ENCODE data around the gene HEATR5A. TPM values are rescaled to one million over a fixed set of nuclear protein-coding genes. Genes with fewer than 3 reads are reported as not detected.

The HEATR5A gene
- total and polyA plus RNA-seq, 2 experiments from 2014 or later: 25.8 to 32.5 TPM

DNA sequence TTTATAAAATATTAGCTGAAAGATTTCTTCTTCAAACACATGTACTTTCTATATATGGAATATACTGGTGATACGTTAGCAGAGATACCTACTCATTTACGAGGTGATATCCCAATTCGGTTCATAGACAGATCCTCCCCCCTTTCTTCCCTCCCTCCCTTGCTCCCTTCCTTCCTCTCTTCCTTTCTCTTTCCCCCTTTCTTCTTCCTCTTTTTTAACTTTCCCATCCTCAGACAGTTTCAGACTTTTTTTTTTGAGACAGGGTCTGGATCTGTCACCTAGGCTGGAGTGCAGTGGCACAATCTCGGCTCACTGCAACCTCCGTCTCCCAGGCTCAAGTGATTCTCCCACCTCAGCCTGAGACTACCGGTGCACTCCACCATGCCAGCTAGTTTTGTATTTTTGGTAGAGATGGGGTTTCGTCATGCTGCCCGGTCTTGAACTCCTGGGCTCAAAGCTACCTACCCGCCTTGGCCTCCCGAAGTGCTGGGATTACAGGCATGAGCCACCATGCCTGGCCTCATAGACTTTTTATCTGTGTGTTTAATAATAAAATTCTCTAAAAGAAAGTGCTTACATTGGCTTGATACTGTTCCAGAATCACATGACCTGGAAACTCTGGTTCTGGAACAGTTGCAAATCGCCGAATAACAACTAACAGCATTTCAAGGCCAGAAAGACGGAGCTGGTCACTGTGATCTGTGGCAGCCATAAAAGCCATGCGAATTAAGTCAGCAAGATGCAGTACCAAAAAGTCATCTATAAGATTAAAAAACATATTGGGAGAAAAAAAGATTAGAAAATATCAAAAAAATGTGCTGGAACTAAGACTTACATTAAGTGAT, 99.2 kb downstream of the HEATR5A start:
- no peaks in the 10 kb centered on the region for H3K27me3 Mint-ChIP-seq (ENCODE audit: insufficient read depth, low read depth, poor library complexity)
- H3K27ac Mint-ChIP-seq: no peak overlapping the region
- no peak overlapping the region for H3K4me2 ChIP-seq
- no peak for ATAC-seq
- H4K20me1 ChIP-seq (replicated peaks; ENCODE audit: insufficient read depth): no peaks in the 10 kb centered on the region
- H3K4me1 Mint-ChIP-seq: no peaks in the 10 kb centered on the region; the same call in 2 of the 3 replicates
- no peak overlapping the region for H3K4me3 ChIP-seq
- H2AFZ ChIP-seq: no peak overlapping the region
- H3K9me2 ChIP-seq (ENCODE audit: insufficient read depth): no peaks in the 10 kb centered on the region
- no peaks in the 10 kb centered on the region for H3F3A ChIP-seq (replicated peaks; ENCODE audit: low read depth)
- H3K9me3 Mint-ChIP-seq: no peaks in the 10 kb centered on the region
- TF ChIP-seq ZNF114 (CRISPR knock-in tag; IDR thresholded peaks at IDR 0.05): no peak
- TF ChIP-seq, protein P1, sequence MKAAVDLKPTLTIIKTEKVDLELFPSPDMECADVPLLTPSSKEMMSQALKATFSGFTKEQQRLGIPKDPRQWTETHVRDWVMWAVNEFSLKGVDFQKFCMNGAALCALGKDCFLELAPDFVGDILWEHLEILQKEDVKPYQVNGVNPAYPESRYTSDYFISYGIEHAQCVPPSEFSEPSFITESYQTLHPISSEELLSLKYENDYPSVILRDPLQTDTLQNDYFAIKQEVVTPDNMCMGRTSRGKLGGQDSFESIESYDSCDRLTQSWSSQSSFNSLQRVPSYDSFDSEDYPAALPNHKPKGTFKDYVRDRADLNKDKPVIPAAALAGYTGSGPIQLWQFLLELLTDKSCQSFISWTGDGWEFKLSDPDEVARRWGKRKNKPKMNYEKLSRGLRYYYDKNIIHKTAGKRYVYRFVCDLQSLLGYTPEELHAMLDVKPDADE (IDR thresholded peaks at IDR 0.05): no peak
- TF ChIP-seq, protein P2, sequence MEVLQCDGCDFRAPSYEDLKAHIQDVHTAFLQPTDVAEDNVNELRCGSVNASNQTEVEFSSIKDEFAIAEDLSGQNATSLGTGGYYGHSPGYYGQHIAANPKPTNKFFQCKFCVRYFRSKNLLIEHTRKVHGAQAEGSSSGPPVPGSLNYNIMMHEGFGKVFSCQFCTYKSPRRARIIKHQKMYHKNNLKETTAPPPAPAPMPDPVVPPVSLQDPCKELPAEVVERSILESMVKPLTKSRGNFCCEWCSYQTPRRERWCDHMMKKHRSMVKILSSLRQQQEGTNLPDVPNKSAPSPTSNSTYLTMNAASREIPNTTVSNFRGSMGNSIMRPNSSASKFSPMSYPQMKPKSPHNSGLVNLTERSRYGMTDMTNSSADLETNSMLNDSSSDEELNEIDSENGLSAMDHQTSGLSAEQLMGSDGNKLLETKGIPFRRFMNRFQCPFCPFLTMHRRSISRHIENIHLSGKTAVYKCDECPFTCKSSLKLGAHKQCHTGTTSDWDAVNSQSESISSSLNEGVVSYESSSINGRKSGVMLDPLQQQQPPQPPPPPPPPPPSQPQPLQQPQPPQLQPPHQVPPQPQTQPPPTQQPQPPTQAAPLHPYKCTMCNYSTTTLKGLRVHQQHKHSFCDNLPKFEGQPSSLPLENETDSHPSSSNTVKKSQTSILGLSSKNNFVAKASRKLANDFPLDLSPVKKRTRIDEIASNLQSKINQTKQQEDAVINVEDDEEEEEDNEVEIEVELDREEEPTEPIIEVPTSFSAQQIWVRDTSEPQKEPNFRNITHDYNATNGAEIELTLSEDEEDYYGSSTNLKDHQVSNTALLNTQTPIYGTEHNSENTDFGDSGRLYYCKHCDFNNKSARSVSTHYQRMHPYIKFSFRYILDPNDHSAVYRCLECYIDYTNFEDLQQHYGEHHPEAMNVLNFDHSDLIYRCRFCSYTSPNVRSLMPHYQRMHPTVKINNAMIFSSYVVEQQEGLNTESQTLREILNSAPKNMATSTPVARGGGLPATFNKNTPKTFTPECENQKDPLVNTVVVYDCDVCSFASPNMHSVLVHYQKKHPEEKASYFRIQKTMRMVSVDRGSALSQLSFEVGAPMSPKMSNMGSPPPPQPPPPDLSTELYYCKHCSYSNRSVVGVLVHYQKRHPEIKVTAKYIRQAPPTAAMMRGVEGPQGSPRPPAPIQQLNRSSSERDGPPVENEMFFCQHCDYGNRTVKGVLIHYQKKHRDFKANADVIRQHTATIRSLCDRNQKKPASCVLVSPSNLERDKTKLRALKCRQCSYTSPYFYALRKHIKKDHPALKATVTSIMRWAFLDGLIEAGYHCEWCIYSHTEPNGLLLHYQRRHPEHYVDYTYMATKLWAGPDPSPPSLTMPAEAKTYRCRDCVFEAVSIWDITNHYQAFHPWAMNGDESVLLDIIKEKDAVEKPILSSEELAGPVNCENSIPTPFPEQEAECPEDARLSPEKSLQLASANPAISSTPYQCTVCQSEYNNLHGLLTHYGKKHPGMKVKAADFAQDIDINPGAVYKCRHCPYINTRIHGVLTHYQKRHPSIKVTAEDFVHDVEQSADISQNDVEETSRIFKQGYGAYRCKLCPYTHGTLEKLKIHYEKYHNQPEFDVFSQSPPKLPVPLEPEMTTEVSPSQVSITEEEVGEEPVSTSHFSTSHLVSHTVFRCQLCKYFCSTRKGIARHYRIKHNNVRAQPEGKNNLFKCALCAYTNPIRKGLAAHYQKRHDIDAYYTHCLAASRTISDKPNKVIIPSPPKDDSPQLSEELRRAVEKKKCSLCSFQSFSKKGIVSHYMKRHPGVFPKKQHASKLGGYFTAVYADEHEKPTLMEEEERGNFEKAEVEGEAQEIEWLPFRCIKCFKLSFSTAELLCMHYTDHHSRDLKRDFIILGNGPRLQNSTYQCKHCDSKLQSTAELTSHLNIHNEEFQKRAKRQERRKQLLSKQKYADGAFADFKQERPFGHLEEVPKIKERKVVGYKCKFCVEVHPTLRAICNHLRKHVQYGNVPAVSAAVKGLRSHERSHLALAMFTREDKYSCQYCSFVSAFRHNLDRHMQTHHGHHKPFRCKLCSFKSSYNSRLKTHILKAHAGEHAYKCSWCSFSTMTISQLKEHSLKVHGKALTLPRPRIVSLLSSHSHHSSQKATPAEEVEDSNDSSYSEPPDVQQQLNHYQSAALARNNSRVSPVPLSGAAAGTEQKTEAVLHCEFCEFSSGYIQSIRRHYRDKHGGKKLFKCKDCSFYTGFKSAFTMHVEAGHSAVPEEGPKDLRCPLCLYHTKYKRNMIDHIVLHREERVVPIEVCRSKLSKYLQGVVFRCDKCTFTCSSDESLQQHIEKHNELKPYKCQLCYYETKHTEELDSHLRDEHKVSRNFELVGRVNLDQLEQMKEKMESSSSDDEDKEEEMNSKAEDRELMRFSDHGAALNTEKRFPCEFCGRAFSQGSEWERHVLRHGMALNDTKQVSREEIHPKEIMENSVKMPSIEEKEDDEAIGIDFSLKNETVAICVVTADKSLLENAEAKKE (CRISPR knock-in tag; IDR thresholded peaks at IDR 0.05): no peak
- no peak for TF ChIP-seq STAT1 (IDR thresholded peaks at IDR 0.05; ENCODE audit: unreplicated experiment)
- TF ChIP-seq ZNF331 (CRISPR knock-in tag; IDR thresholded peaks at IDR 0.05; ENCODE audit: low read depth): no peak
- no peak for TF ChIP-seq JUNB (IDR thresholded peaks at IDR 0.05; ENCODE audit: unreplicated experiment)
- TF ChIP-seq, protein P3, sequence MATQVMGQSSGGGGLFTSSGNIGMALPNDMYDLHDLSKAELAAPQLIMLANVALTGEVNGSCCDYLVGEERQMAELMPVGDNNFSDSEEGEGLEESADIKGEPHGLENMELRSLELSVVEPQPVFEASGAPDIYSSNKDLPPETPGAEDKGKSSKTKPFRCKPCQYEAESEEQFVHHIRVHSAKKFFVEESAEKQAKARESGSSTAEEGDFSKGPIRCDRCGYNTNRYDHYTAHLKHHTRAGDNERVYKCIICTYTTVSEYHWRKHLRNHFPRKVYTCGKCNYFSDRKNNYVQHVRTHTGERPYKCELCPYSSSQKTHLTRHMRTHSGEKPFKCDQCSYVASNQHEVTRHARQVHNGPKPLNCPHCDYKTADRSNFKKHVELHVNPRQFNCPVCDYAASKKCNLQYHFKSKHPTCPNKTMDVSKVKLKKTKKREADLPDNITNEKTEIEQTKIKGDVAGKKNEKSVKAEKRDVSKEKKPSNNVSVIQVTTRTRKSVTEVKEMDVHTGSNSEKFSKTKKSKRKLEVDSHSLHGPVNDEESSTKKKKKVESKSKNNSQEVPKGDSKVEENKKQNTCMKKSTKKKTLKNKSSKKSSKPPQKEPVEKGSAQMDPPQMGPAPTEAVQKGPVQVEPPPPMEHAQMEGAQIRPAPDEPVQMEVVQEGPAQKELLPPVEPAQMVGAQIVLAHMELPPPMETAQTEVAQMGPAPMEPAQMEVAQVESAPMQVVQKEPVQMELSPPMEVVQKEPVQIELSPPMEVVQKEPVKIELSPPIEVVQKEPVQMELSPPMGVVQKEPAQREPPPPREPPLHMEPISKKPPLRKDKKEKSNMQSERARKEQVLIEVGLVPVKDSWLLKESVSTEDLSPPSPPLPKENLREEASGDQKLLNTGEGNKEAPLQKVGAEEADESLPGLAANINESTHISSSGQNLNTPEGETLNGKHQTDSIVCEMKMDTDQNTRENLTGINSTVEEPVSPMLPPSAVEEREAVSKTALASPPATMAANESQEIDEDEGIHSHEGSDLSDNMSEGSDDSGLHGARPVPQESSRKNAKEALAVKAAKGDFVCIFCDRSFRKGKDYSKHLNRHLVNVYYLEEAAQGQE (IDR thresholded peaks at IDR 0.05; ENCODE audit: unreplicated experiment): no peak
- no peak for TF ChIP-seq POLR2AphosphoS5 (IDR thresholded peaks at IDR 0.05; ENCODE audit: low read depth)
- TF ChIP-seq NANOG (IDR thresholded peaks at IDR 0.05; ENCODE audit: borderline replicate concordance): no peak
- TF ChIP-seq CREB1 (CRISPR knock-in tag; IDR thresholded peaks at IDR 0.05; ENCODE audit: low read depth): no peak
- TF ChIP-seq, protein P4, sequence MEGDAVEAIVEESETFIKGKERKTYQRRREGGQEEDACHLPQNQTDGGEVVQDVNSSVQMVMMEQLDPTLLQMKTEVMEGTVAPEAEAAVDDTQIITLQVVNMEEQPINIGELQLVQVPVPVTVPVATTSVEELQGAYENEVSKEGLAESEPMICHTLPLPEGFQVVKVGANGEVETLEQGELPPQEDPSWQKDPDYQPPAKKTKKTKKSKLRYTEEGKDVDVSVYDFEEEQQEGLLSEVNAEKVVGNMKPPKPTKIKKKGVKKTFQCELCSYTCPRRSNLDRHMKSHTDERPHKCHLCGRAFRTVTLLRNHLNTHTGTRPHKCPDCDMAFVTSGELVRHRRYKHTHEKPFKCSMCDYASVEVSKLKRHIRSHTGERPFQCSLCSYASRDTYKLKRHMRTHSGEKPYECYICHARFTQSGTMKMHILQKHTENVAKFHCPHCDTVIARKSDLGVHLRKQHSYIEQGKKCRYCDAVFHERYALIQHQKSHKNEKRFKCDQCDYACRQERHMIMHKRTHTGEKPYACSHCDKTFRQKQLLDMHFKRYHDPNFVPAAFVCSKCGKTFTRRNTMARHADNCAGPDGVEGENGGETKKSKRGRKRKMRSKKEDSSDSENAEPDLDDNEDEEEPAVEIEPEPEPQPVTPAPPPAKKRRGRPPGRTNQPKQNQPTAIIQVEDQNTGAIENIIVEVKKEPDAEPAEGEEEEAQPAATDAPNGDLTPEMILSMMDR (conservative IDR thresholded peaks at IDR 0.05; ENCODE audit: low read depth in 2 of 2): no peak
- no peaks in the 10 kb centered on the region for H3K36me3 ChIP-seq (ENCODE audit: insufficient read depth)
- H3K27me3 ChIP-seq (ENCODE audit: insufficient read depth): no peaks in the 10 kb centered on the region
- H3K4me1 ChIP-seq (ENCODE audit: insufficient read depth): no peaks in the 10 kb centered on the region
- H3K4me3 Mint-ChIP-seq: no peak overlapping the region
- no peak overlapping the region for H3K27ac ChIP-seq (ENCODE audit: low read depth)
- H3K79me2 ChIP-seq (replicated peaks; ENCODE audit: insufficient read depth): no peaks in the 10 kb centered on the region
- H3K36me3 Mint-ChIP-seq (ENCODE audit: low read depth): no peaks in the 10 kb centered on the region
- no peak for DNase-seq (ENCODE audit: low spot score)

Measured in GM23338 (cell line).